ENCODE data around the gene NDE1.
A peak's percentile ranks its signal among the peaks of the same experiment; 100 is the strongest.

Gene NDE1

GRCh38 chr16:15764112-15764511, 114.1 kb downstream of the NDE1 start:
- no peak for DNase-seq

GRCh38 chr16:15765116-15765515, 115.1 kb downstream of the NDE1 start:
- no peak for DNase-seq

GRCh38 chr16:15765880-15766279, 115.8 kb downstream of the NDE1 start:
- DNase-seq, result peak in 16 of 56 donors; percentile 0 to 26 (median 3)

GRCh38 chr16:15766918-15767317, 116.9 kb downstream of the NDE1 start:
- no peak for DNase-seq

GRCh38 chr16:15768201-15768600, 118.2 kb downstream of the NDE1 start:
- DNase-seq, result no peak

GRCh38 chr16:15769239-15769638, 119.2 kb downstream of the NDE1 start:
- no peak for DNase-seq

- DNase-seq, result no peak
These were observed 120.1 kb downstream of the NDE1 start for GRCh38 chr16:15770107-15770506.

- no peak for DNase-seq
These were observed 120.5 kb downstream of the NDE1 start for GRCh38 chr16:15770512-15770911.

- DNase-seq, result no peak
These were observed 121.6 kb downstream of the NDE1 start for GRCh38 chr16:15771694-15772093.

GRCh38 chr16:15772579-15773293, 122.7 kb downstream of the NDE1 start:
- no peak for DNase-seq

GRCh38 chr16:15773968-15774367, 123.9 kb downstream of the NDE1 start:
- DNase-seq, result no peak

GRCh38 chr16:15775209-15775608, 125.2 kb downstream of the NDE1 start:
- no peak for DNase-seq

- DNase-seq, result no peak
These were observed 125.7 kb downstream of the NDE1 start for GRCh38 chr16:15775663-15776304.

Data from nucleus accumbens (tissue), 56 donors.